ENCODE data around the gene DNAJC16. TPM values are rescaled to one million over a fixed set of nuclear protein-coding genes. Genes with fewer than 3 reads are reported as not detected.
A peak's percentile ranks its signal among the peaks of the same experiment; 100 is the strongest.

The DNAJC16 gene
- total RNA-seq, 1 donor from 2014 or later, result 33.6 TPM

- peak overlapping the region; percentile 81 for H3K27ac ChIP-seq
- H3K4me1 Mint-ChIP-seq, result peaks cover 41% of the 10 kb centered on the region
- peaks cover 26% of the 10 kb centered on the region for H3K4me1 ChIP-seq
- no peak for TF ChIP-seq CTCF (IDR thresholded peaks at IDR 0.05)
- peak overlapping the region; percentile 61 for H3K4me3 ChIP-seq
- peak overlapping the region; percentile 81 for H3K4me2 ChIP-seq
- no peaks in the 10 kb centered on the region for H3K9me3 Mint-ChIP-seq
- H4K20me1 ChIP-seq (ENCODE audit: low read depth), result peaks cover 16% of the 10 kb centered on the region
- H3K36me3 ChIP-seq, result no peaks in the 10 kb centered on the region
- H2AFZ ChIP-seq (replicated peaks), result peak overlapping the region; percentile 60
- no peaks in the 10 kb centered on the region for H3K27me3 ChIP-seq
- H3K27me3 Mint-ChIP-seq (ENCODE audit: insufficient read depth, low read depth), result no peaks in the 10 kb centered on the region
- H3K27ac Mint-ChIP-seq, result no peak overlapping the region
- no peaks in the 10 kb centered on the region for H3K9me3 ChIP-seq (ENCODE audit: low read depth)
- peak overlapping the region; percentile 89 for H3K4me3 Mint-ChIP-seq
- peaks cover 26% of the 10 kb centered on the region for H3K79me2 ChIP-seq (ENCODE audit: low read depth)
- no peak for DNase-seq (ENCODE audit: low spot score)
- H3K36me3 Mint-ChIP-seq, result no peaks in the 10 kb centered on the region
- H3F3A ChIP-seq (ENCODE audit: low read depth), result peaks cover 33% of the 10 kb centered on the region
- peak overlapping the region; percentile 63 for H3K9ac ChIP-seq
Measured at GRCh38 chr1:15523104-15524020, 3.3 kb upstream of the DNAJC16 start.

GRCh38 chr1:15524021-15524282, 2.7 kb upstream of the DNAJC16 start, which contains the start of gene CASP9:
CASP9 (minus strand) TSS chr1:15524215; CDS start chr1:15524200, 15 bp downstream.
- Mint-ChIP-seq H3K4me3 (peak within 1 kb of the TSS; percentile 89), H3K4me1 (peaks cover 43% of the 10 kb centered on the region), H3K36me3 (no peaks in the 10 kb centered on the region), H3K9me3 (no peaks in the 10 kb centered on the region), H3K27ac (peak within 1 kb of the TSS; percentile 99), H3K27me3 (ENCODE audit: insufficient read depth, low read depth) (no peaks in the 10 kb centered on the region)
- H2AFZ ChIP-seq (replicated peaks), result peak within 1 kb of the TSS; percentile 98
- TF ChIP-seq EZH2 (IDR thresholded peaks at IDR 0.05) (no peak), EZH2phosphoT487 (IDR thresholded peaks at IDR 0.05) (no peak), CTCF (IDR thresholded peaks at IDR 0.05) (no peak)
- peak within 1 kb of the TSS; percentile 61 for H3K4me3 ChIP-seq
- H3K27me3 ChIP-seq, result no peaks in the 10 kb centered on the region
- peaks cover 32% of the 10 kb centered on the region for H3K79me2 ChIP-seq (ENCODE audit: low read depth)
- no peaks in the 10 kb centered on the region for H3K9me3 ChIP-seq (ENCODE audit: low read depth)
- H3K4me1 ChIP-seq, result peaks cover 26% of the 10 kb centered on the region
- DNase-seq (ENCODE audit: low spot score), result no peak
- H4K20me1 ChIP-seq (ENCODE audit: low read depth), result peaks cover 16% of the 10 kb centered on the region
- H3F3A ChIP-seq (ENCODE audit: low read depth), result peaks cover 33% of the 10 kb centered on the region
- peak within 1 kb of the TSS; percentile 63 for H3K9ac ChIP-seq
- no peaks in the 10 kb centered on the region for H3K36me3 ChIP-seq
- peak within 1 kb of the TSS; percentile 88 for H3K27ac ChIP-seq
- peak within 1 kb of the TSS; percentile 81 for H3K4me2 ChIP-seq

- Mint-ChIP-seq H3K4me1 (peaks cover 43% of the 10 kb centered on the region), H3K27me3 (ENCODE audit: insufficient read depth, low read depth) (no peaks in the 10 kb centered on the region), H3K4me3 (peak overlapping the region; percentile 89), H3K9me3 (no peaks in the 10 kb centered on the region), H3K27ac (peak overlapping the region; percentile 99), H3K36me3 (no peaks in the 10 kb centered on the region)
- TF ChIP-seq EZH2phosphoT487 (IDR thresholded peaks at IDR 0.05), result no peak
- TF ChIP-seq CTCF (IDR thresholded peaks at IDR 0.05), result no peak
- TF ChIP-seq EZH2 (IDR thresholded peaks at IDR 0.05), result no peak
- peak overlapping the region; percentile 61 for H3K4me3 ChIP-seq
- H3F3A ChIP-seq (ENCODE audit: low read depth), result peaks cover 33% of the 10 kb centered on the region
- DNase-seq (ENCODE audit: low spot score), result peak; percentile 100
- H3K4me1 ChIP-seq, result peaks cover 26% of the 10 kb centered on the region
- no peak overlapping the region for H2AFZ ChIP-seq (replicated peaks)
- H3K9me3 ChIP-seq (ENCODE audit: low read depth), result no peaks in the 10 kb centered on the region
- H3K27me3 ChIP-seq, result no peaks in the 10 kb centered on the region
- peak overlapping the region; percentile 88 for H3K27ac ChIP-seq
- no peaks in the 10 kb centered on the region for H3K36me3 ChIP-seq
- H3K79me2 ChIP-seq (ENCODE audit: low read depth), result peaks cover 37% of the 10 kb centered on the region
- H3K4me2 ChIP-seq, result no peak overlapping the region
- H4K20me1 ChIP-seq (ENCODE audit: low read depth), result peaks cover 16% of the 10 kb centered on the region
- H3K9ac ChIP-seq, result no peak overlapping the region
Measured at GRCh38 chr1:15524283-15525049, 2.2 kb upstream of the DNAJC16 start.

Measured in neural progenitor cell (in vitro differentiated cells).